ENCODE results near the gene NRARP. TPM values are rescaled to one million over a fixed set of nuclear protein-coding genes. Genes with fewer than 3 reads are reported as not detected.
"Not testable (repeated sequence)": the region's sequence is repeated elsewhere in the genome, so short reads cannot be mapped to it uniquely, and the experiment has no call there.

The NRARP gene
- polyA plus RNA-seq, 3 donors: 15.4 TPM; not detected in 2

DNA sequence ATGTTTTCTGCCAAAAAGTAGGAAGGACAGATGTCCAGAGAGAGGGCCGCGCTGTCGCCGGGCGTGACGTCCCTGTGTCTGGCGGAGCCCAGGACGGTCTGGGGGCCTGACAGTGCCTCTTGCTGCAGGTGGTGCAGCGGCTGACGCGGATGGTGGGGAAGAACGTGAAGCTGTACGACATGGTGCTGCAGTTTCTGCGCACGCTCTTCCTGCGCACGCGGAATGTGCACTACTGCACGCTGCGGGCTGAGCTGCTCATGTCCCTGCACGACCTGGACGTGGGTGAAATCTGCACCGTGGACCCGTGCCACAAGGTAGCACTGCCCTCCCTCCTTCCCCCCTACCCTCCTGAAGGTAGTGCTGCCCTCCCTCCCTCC lies 39.2 kb downstream of the NRARP start:
- Mint-ChIP-seq H3K4me1 (peaks cover 9% of the 10 kb centered on the region), H3K27me3 (ENCODE audit: low read depth in 3 of 3) (no peaks in the 10 kb centered on the region), H3K9me3 (peaks cover 0 to 5% (median 0%) of the 10 kb centered on the region in 7 donors), H3K36me3 (peaks cover 36 to 73% of the 10 kb centered on the region in 2 donors), H3K4me3 (no peak overlapping the region), H3K27ac (no peak overlapping the region)
- no peak for TF ChIP-seq CTCF (IDR thresholded peaks at IDR 0.05)
- Histone ChIP-seq H3K27ac (ENCODE audit: low read depth in 1 of 2, low read length in 2 of 2) (no peak overlapping the region), H3K79me2 (ENCODE audit: insufficient read depth, low read length) (peaks cover 2% of the 10 kb centered on the region), H3K4me1 (ENCODE audit: control insufficient read depth in 1 of 2, insufficient read depth in 2 of 2, low read length in 2 of 2) (peaks cover 6 to 10% of the 10 kb centered on the region in 2 donors), H3K4me2 (replicated peaks; ENCODE audit: extremely low read depth, low read length, poor library complexity, severe bottlenecking) (no peak overlapping the region), H3K9me3 (replicated peaks in 1 of 2; ENCODE audit: control insufficient read depth in 1 of 2, insufficient read depth in 1 of 2, low read length in 2 of 2) (no peaks in the 10 kb centered on the region), H3K27me3 (ENCODE audit: control insufficient read depth in 2 of 2, insufficient read depth in 2 of 2, low read length in 2 of 2) (no peaks in the 10 kb centered on the region), H4K20me1 (ENCODE audit: insufficient read depth, low read length) (peaks cover 25% of the 10 kb centered on the region), H3K9ac (ENCODE audit: insufficient read depth, low read length, poor library complexity, severe bottlenecking) (no peak overlapping the region), H2AFZ (ENCODE audit: insufficient read depth, low read depth, low read length, poor library complexity, severe bottlenecking) (no peak overlapping the region), H3K4me3 (replicated peaks in 1 of 3; ENCODE audit: low read depth in 2 of 3, low read length in 3 of 3) (no peak overlapping the region), H3K36me3 (replicated peaks in 1 of 2; ENCODE audit: control insufficient read depth in 1 of 2, insufficient read depth in 2 of 2, low read length in 2 of 2) (peaks cover 42 to 60% of the 10 kb centered on the region in 2 donors)
- WGBS (ENCODE audit: insufficient coverage): 93% methylated on average over 21 of the region's 24 CpGs
- intact Hi-C loops (cut with micrococcal nuclease): no loop called here
- DNase-seq: no peak

DNA sequence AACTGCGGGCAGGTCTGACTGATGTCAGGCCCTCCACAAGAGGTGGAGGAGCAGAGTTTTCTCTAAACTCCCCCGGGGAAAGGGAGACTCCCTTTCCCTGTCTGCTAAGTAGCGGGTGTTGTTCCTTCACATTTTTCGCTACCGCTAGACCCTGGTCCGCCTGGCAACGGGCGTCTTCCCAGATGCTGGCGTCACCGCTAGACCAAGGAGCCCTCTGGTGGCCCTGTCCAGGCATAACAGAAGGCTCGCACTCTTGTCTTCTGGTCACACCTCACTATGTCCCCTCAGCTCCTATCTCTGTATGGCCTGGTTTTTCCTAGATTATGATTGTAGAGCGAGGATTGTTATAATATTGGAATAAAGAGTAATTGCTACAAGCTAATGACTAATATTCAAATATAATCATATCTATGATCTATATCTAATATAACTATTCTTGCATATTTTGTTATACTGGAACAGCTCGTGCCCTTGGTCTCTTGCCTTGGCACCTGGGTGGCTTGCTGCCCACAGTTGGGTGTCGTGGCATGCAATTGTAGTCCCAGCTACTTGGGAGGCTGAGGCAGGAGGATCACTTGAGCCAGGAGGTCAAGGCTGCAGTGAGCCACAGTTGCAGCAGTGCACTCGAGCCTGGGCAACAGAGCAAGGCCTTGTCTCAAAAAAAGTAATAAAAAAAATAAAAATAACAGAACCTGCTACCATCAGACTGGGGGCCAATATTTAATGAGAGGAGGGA lies 39.7 kb downstream of the NRARP start:
- DNase-seq; H3K9me3 Mint-ChIP-seq; H3K27me3 ChIP-seq (ENCODE audit: control insufficient read depth in 2 of 2, insufficient read depth in 2 of 2, low read length in 2 of 2); H3K4me1 Mint-ChIP-seq; H3K9ac ChIP-seq (ENCODE audit: insufficient read depth, low read length, poor library complexity, severe bottlenecking); H3K27me3 Mint-ChIP-seq (ENCODE audit: low read depth in 3 of 3); intact Hi-C loops (cut with micrococcal nuclease); H3K79me2 ChIP-seq (ENCODE audit: insufficient read depth, low read length); H3K27ac Mint-ChIP-seq; H3K27ac ChIP-seq (ENCODE audit: low read depth in 1 of 2, low read length in 2 of 2); H2AFZ ChIP-seq (ENCODE audit: insufficient read depth, low read depth, low read length, poor library complexity, severe bottlenecking); H3K4me2 ChIP-seq (replicated peaks; ENCODE audit: extremely low read depth, low read length, poor library complexity, severe bottlenecking); H3K4me3 Mint-ChIP-seq; H3K4me3 ChIP-seq (replicated peaks in 1 of 3; ENCODE audit: low read depth in 2 of 3, low read length in 3 of 3); H3K4me1 ChIP-seq (ENCODE audit: control insufficient read depth in 1 of 2, insufficient read depth in 2 of 2, low read length in 2 of 2); H3K9me3 ChIP-seq (replicated peaks in 1 of 2; ENCODE audit: control insufficient read depth in 1 of 2, insufficient read depth in 1 of 2, low read length in 2 of 2): not testable (repeated sequence)
- peaks cover 24% of the 10 kb centered on the region for H4K20me1 ChIP-seq (ENCODE audit: insufficient read depth, low read length)
- WGBS (ENCODE audit: insufficient coverage): 100% methylated on average over 3 of the region's 15 CpGs
- peaks cover 31 to 73% of the 10 kb centered on the region in 2 donors for H3K36me3 Mint-ChIP-seq
- TF ChIP-seq CTCF (IDR thresholded peaks at IDR 0.05): peak; percentile 59
- H3K36me3 ChIP-seq (replicated peaks in 1 of 2; ENCODE audit: control insufficient read depth in 1 of 2, insufficient read depth in 2 of 2, low read length in 2 of 2): peaks cover 42 to 55% of the 10 kb centered on the region in 2 donors
